ELF-1 (cell line): ENCODE data around the gene RCAN2.

Source experiments
- DNase-seq: peaks from one replicate; pipeline ENCODE4 v3.0.0-alpha.2; 2016; ENCODE audit warnings: low read depth, low spot score

Gene RCAN2

DNA sequence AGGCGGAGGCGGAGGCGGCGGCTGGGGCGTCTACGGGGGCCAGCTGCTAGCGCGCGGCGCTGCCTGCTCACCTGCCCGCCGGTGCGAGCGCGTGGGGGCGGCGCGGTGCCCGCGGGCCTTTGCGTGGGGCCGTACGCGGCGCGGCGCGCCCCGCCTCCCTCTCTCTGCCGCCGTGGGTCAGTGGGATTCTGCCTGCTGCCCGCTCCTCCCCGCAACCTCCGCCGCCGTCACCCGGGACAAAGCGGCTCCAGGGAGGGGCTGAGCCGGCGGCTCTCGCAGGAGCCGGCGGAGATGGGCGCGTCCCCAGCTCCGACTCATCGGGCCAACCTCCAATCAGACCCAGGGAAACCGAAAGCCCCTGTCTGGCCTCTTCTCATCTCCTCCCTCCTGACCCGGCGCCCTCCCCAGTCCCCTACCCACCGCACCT, at the start of gene RCAN2:
Gene RCAN2, minus strand, starts transcription at position 249 of the 427 bp plus-strand sequence.
- DNase-seq: peak; percentile 83

DNA sequence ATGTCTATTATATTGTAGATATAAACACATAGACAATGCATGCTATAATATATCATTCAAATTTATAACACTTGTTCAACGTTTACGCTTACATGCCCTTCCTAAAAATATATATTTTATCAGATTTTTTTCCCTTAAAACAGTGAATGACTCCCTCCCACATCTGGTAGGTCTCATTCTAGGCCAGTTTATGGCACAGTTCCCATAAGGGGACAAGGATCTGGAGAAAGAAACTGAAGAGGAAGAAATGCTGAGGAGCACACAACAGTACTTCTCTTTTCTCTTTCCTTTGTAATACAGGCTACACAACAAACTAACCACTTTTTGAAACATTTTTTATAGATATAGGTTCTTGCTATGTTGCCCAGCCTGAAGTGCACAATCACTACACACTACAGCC, 48.6 kb upstream of the RCAN2 start:
- DNase-seq: no peak

GRCh38 chr6:46538800-46539480, 47.7 kb upstream of the RCAN2 start:
- no peak for DNase-seq

- no peak for DNase-seq
Observed at GRCh38 chr6:46530896-46531295, 39.6 kb upstream of the RCAN2 start.

DNA sequence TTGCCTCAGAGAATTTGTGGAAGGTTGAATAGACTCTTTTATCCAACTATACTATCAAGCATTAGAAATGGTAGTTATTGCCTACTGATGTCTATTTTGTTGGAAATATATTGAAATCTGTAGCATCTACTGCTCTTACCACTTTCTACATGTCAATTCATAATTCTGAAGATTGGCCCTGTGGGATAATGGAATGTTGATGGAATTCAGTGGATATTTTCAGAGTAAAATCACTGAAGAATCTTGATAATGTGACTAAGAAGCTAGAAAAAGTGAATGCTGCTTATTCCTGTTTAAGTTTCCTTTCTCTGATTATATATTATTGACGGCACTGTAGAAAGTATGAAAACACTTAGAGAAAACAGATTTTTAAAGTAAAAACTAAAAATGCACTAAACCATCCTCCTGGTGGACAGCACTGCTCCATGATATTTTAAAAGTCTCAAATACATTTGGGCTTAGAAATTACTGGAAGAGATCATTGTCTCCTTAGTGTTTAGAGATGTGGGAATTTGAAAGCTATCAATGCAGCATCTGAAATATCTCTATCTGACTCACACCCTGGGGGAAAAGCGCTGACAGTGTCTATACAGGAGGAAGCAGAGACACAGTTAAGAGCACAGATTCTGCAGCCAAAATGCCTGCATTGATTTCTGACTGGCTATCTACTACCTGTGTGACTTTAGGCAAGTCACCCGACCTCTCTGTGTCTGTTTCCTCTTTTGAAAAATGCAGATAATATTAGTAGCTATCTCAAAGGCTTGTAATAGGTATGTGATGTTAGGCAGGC, 37.9 kb upstream of the RCAN2 start:
- no peak for DNase-seq

- DNase-seq: peak; percentile 7
Observed at GRCh38 chr6:46526607-46527006, 35.4 kb upstream of the RCAN2 start.

- DNase-seq: no peak
Observed at GRCh38 chr6:46525583-46525982, 34.3 kb upstream of the RCAN2 start.

- no peak for DNase-seq
Observed at GRCh38 chr6:46521464-46521971, 30.3 kb upstream of the RCAN2 start.

GRCh38 chr6:46517202-46517601, 26.0 kb upstream of the RCAN2 start:
- DNase-seq: no peak

GRCh38 chr6:46513533-46513932, 22.3 kb upstream of the RCAN2 start:
- no peak for DNase-seq

GRCh38 chr6:46511320-46511719, 20.1 kb upstream of the RCAN2 start:
- DNase-seq: no peak

GRCh38 chr6:46510651-46511050, 19.4 kb upstream of the RCAN2 start:
- DNase-seq: no peak

DNA sequence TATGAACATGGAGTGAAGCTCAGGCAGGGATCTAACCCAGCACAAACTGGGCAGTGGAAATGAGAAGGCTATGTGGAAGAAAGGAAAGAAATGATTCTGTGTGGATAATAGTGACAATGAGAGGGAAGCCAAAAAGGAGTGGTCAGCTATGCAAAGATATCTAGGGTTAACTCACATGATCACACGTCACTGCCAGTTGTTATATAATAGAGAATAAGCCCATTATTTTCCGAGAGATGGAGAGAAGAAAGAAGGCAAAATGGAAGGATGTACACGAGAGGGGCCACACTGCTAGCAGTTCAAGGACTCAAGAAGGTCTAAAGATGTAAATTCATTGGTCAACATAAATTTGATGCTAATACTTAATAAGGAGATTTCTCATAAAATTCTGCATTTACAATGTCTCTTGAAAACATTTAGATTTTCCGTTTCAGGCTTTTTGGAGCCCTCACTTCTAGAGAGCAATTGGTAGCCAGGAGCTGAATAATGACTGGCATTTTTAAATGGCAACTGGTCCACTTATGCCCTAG, 18.8 kb upstream of the RCAN2 start:
- DNase-seq: no peak

DNA sequence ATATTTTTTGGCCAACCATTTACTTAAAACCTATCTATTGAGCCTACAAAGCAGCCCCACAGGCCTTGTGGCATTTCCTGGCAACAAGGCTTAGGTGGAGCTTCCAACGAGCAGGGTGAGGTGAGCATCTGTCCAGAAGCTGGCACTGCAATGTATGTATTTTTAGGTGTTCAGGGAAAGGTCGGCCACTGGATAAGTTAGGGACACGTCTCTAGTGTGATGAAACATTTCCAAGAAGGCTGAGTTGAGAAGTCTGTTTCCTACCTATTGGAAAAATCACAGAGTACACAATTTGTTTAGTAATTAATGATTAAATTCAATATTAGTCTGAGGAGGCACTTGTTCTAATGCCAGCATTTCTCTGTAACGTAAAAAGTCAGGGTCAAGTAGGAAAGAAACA, 17.8 kb upstream of the RCAN2 start:
- no peak for DNase-seq

GRCh38 chr6:46507426-46507825, 16.2 kb upstream of the RCAN2 start:
- DNase-seq: no peak

GRCh38 chr6:46505693-46506512, 14.7 kb upstream of the RCAN2 start:
- DNase-seq: no peak

DNA sequence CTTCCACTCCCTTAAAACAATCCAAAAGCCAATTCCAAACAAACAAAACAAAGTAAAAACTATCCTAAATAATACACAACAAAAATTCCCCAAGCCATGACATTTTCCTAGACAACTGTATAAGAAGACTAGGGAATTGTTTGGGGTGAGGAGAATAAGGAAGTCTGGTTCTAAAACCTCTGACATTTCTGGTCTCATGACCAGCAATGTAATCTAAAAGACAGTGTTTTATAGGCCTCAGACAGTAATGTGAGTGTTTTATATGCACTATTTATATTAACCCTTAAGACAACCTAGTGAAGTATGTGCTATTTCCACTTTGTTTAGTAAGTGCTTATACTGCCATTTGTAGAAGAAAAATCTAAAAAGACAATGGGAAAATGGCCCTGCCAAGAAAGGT, 13.0 kb upstream of the RCAN2 start:
- DNase-seq: no peak

DNA sequence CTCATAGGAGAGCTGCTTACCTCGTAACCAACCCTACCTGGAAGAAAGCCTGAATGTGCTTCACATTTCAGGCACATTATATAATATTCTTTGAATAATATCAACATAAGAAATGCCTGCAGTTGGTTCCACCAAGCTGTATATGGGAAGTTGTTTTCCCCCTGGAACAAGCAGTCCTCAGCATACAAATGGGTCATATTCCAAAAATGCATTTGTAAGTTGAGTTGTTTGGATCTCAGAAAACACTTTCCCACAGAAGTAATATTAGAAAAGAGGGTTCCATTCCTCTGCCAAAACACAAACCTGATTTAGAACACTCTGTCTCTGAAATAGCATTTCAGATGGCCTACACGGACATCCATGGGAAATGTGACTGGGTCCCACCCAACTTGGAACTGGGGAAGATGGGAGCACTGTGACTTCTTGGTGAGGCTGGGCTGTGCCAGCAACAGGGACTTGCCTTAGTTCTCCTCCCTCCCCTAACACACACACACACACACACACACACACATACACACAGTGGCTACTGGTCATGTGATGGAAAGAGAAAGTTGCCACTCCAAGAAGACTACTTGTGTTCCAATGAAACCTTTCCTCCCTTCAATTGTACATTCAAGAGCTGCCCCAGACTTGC, 11.4 kb upstream of the RCAN2 start:
- DNase-seq: no peak

- DNase-seq: no peak
Observed at GRCh38 chr6:46501136-46502089, 10.2 kb upstream of the RCAN2 start.

GRCh38 chr6:46500382-46500781, 9.1 kb upstream of the RCAN2 start:
- DNase-seq: no peak
